ENCODE measurements around the gene PTPN14.

GRCh38 chr1:214393086-214393485 lies 158.3 kb downstream of the PTPN14 start:
- TF ChIP-seq, protein P1, sequence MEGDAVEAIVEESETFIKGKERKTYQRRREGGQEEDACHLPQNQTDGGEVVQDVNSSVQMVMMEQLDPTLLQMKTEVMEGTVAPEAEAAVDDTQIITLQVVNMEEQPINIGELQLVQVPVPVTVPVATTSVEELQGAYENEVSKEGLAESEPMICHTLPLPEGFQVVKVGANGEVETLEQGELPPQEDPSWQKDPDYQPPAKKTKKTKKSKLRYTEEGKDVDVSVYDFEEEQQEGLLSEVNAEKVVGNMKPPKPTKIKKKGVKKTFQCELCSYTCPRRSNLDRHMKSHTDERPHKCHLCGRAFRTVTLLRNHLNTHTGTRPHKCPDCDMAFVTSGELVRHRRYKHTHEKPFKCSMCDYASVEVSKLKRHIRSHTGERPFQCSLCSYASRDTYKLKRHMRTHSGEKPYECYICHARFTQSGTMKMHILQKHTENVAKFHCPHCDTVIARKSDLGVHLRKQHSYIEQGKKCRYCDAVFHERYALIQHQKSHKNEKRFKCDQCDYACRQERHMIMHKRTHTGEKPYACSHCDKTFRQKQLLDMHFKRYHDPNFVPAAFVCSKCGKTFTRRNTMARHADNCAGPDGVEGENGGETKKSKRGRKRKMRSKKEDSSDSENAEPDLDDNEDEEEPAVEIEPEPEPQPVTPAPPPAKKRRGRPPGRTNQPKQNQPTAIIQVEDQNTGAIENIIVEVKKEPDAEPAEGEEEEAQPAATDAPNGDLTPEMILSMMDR (IDR thresholded peaks at IDR 0.05 in 4 of 5, conservative IDR thresholded peaks at IDR 0.05 in 1 of 5): no peak
- TF ChIP-seq POLR2A (IDR thresholded peaks at IDR 0.05): no peak
